HepG2 (cell line): ENCODE measurements around the gene CLIC4.
A peak's percentile ranks its signal among the peaks of the same experiment; 100 is the strongest.
"Not testable (repeated sequence)": the region's sequence is repeated elsewhere in the genome, so short reads cannot be mapped to it uniquely, and the experiment has no call there.

Experiments used
- ARNT ChIP-seq: fragments of 450-650 bp; IDR thresholded peaks from 2 replicates; pipeline ENCODE4 v1.6.1; 2017
- ATF1 ChIP-seq: IDR thresholded peaks from 2 replicates; pipeline ENCODE4 v1.6.1; 2016; ENCODE audit warnings: mild to moderate bottlenecking, control low read depth
- BRCA1 ChIP-seq: sonication (generic); formaldehyde crosslinking; IDR thresholded peaks from 2 replicates; pipeline ENCODE4 v1.4.0; 2020; ENCODE audit warnings: missing genetic modification reagents
- CENPT ChIP-seq: sonication (generic); formaldehyde crosslinking; IDR thresholded peaks from 2 replicates; pipeline ENCODE4 v1.8.0; 2022; ENCODE audit warnings: low read depth, mild to moderate bottlenecking, moderate library complexity, missing genetic modification reagents
- DNMT1 ChIP-seq: sonication (generic); formaldehyde crosslinking; IDR thresholded peaks from 2 replicates; pipeline ENCODE4 v1.5.1; 2020; ENCODE audit warnings: mild to moderate bottlenecking, missing genetic modification reagents
- MXD4 ChIP-seq: IDR thresholded peaks from 2 replicates; pipeline ENCODE4 v1.6.1; 2016; ENCODE audit warnings: mild to moderate bottlenecking, missing biosample characterization, missing genetic modification reagents
- NFYB ChIP-seq: sonication (generic); formaldehyde crosslinking; IDR thresholded peaks from 2 replicates; pipeline ENCODE4 v1.4.0; 2020; ENCODE audit warnings: missing genetic modification reagents
- TAF1 ChIP-seq: sonication (generic); formaldehyde crosslinking; IDR thresholded peaks from 2 replicates; pipeline ENCODE4 v1.4.0; 2020; ENCODE audit warnings: missing genetic modification reagents
- USF2 ChIP-seq, 2 experiments: sonication (generic) in 1 of 2; formaldehyde crosslinking in 1 of 2; IDR thresholded peaks; 2 replicates each; pipeline versions ENCODE4 v1.5.1 to v1.6.1; 2011 to 2020; ENCODE audit warnings: borderline replicate concordance in 1 of 2, low read depth in 1 of 2, low read length in 1 of 2, mild to moderate bottlenecking in 1 of 2, missing genetic modification reagents in 1 of 2, moderate library complexity in 1 of 2
- ZNF773 ChIP-seq: sonication (generic); formaldehyde crosslinking; IDR thresholded peaks from 2 replicates; pipeline ENCODE4 v1.4.0; 2020; ENCODE audit warnings: missing genetic modification reagents, borderline replicate concordance
- TF ChIP-seq, protein P1 (sequence below): sonication (generic); formaldehyde crosslinking; IDR thresholded peaks from 2 replicates; pipeline ENCODE4 v1.5.0; 2020; ENCODE audit warnings: mild to moderate bottlenecking, missing genetic modification reagents
- TF ChIP-seq, protein P2 (sequence below): sonication (generic); formaldehyde crosslinking; IDR thresholded peaks from 2 replicates; pipeline ENCODE4 v1.5.0; 2020; ENCODE audit warnings: mild to moderate bottlenecking, missing genetic modification reagents

GRCh38 chr1:24722073-24723035, 22.9 kb upstream of the CLIC4 start:
- TF ChIP-seq USF2 (IDR thresholded peaks at IDR 0.05; ENCODE audit: low read depth, low read length); USF2 (CRISPR knock-in tag; IDR thresholded peaks at IDR 0.05; ENCODE audit: borderline replicate concordance); ATF1 (CRISPR knock-in tag); CENPT (CRISPR knock-in tag); ARNT; MXD4 (CRISPR knock-in tag); TAF1 (CRISPR knock-in tag); DNMT1 (CRISPR knock-in tag); BRCA1 (CRISPR knock-in tag); ZNF773 (CRISPR knock-in tag): not testable (repeated sequence)
- TF ChIP-seq, protein P1, sequence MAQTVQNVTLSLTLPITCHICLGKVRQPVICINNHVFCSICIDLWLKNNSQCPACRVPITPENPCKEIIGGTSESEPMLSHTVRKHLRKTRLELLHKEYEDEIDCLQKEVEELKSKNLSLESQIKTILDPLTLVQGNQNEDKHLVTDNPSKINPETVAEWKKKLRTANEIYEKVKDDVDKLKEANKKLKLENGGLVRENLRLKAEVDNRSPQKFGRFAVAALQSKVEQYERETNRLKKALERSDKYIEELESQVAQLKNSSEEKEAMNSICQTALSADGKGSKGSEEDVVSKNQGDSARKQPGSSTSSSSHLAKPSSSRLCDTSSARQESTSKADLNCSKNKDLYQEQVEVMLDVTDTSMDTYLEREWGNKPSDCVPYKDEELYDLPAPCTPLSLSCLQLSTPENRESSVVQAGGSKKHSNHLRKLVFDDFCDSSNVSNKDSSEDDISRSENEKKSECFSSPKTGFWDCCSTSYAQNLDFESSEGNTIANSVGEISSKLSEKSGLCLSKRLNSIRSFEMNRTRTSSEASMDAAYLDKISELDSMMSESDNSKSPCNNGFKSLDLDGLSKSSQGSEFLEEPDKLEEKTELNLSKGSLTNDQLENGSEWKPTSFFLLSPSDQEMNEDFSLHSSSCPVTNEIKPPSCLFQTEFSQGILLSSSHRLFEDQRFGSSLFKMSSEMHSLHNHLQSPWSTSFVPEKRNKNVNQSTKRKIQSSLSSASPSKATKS (CRISPR knock-in tag), result not testable (repeated sequence)
- TF ChIP-seq NFYB (CRISPR knock-in tag), result peak; percentile 79
- TF ChIP-seq, protein P2, sequence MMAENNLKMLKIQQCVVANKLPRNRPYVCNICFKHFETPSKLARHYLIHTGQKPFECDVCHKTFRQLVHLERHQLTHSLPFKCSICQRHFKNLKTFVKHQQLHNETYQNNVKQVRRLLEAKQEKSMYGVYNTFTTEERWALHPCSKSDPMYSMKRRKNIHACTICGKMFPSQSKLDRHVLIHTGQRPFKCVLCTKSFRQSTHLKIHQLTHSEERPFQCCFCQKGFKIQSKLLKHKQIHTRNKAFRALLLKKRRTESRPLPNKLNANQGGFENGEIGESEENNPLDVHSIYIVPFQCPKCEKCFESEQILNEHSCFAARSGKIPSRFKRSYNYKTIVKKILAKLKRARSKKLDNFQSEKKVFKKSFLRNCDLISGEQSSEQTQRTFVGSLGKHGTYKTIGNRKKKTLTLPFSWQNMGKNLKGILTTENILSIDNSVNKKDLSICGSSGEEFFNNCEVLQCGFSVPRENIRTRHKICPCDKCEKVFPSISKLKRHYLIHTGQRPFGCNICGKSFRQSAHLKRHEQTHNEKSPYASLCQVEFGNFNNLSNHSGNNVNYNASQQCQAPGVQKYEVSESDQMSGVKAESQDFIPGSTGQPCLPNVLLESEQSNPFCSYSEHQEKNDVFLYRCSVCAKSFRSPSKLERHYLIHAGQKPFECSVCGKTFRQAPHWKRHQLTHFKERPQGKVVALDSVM (CRISPR knock-in tag), result not testable (repeated sequence)
